PC-3 (cell line): ENCODE data around the gene ANKHD1. TPM values are rescaled to one million over a fixed set of nuclear protein-coding genes. Genes with fewer than 3 reads are reported as not detected.
A peak's percentile ranks its signal among the peaks of the same experiment; 100 is the strongest.

Source experiments
- ATAC-seq: fragments of 200-7000 bp; cut with Tn5 transposase; 2 replicates; pipeline ENCODE4 v1.9.1; 2020; ENCODE audit warnings: mild to moderate bottlenecking, moderate library complexity
- BruUV-seq: library from RNA; stranded (reverse); fragments of 400-500 nt; replicated peaks from 2 replicates; lab custom pipeline; 2021; lab: Mats Ljungman, UMichigan
- CTCF ChIA-PET: fragments of 300-600 bp; sonication (Branson Sonifier 250); formaldehyde crosslinking; loops from one replicate; lab custom pipeline; 2022; ENCODE audit warnings: antibody characterized with exemption; lab: Charles Lee
- POLR2A ChIA-PET: fragments of 300-600 bp; sonication (Branson Sonifier 250); formaldehyde crosslinking; loops from one replicate; lab custom pipeline; 2022; ENCODE audit warnings: antibody characterized with exemption; ENCODE audit not compliant: unreplicated experiment; lab: Charles Lee
- DNase-seq: peaks from one replicate; pipeline ENCODE4 v3.0.0-alpha.2; 2015
- H2AFZ ChIP-seq: fragments of 300-600 bp; sonication (generic); 2 replicates; pipeline ENCODE4 v1.6.0; 2016; ENCODE audit warnings: antibody characterized with exemption, low read length
- H3F3A ChIP-seq: fragments of 300-600 bp; sonication (generic); one replicate; pipeline ENCODE4 v1.6.0; 2017; ENCODE audit warnings: antibody characterized with exemption, low read length, control low read depth, mild to moderate bottlenecking; ENCODE audit not compliant: unreplicated experiment
- H3K27ac ChIP-seq: fragments of 300-600 bp; sonication (generic); 2 replicates; pipeline ENCODE4 v1.5.1; 2016; ENCODE audit warnings: mild to moderate bottlenecking, low read length
- H3K27me3 ChIP-seq: fragments of 300-600 bp; sonication (generic); 2 replicates; pipeline ENCODE4 v1.6.1; 2016; ENCODE audit warnings: low read length, mixed read lengths
- H3K36me3 ChIP-seq: fragments of 300-600 bp; sonication (generic); 2 replicates; pipeline ENCODE4 v1.6.1; 2016; ENCODE audit warnings: low read depth, mixed run types, low read length, mixed read lengths
- H3K4me1 ChIP-seq: fragments of 300-600 bp; sonication (generic); 2 replicates; pipeline ENCODE4 v1.5.1; 2016; ENCODE audit warnings: low read length; ENCODE audit not compliant: insufficient read depth
- H3K4me2 ChIP-seq: fragments of 300-600 bp; sonication (generic); 2 replicates; pipeline ENCODE4 v1.6.0; 2016; ENCODE audit warnings: low read length
- H3K4me3 ChIP-seq: fragments of 300-600 bp; sonication (generic); 2 replicates; pipeline ENCODE4 v1.5.1; 2016; ENCODE audit warnings: mild to moderate bottlenecking, low read length, mixed read lengths
- H3K79me2 ChIP-seq: fragments of 300-600 bp; sonication (generic); 2 replicates; pipeline ENCODE4 v1.6.1; 2017; ENCODE audit warnings: low read length, mixed read lengths
- H3K9ac ChIP-seq: fragments of 300-600 bp; sonication (generic); 2 replicates; pipeline ENCODE4 v1.6.0; 2016; ENCODE audit warnings: mild to moderate bottlenecking, low read length
- H3K9me2 ChIP-seq: fragments of 300-600 bp; sonication (generic); replicated peaks from 2 replicates; pipeline ENCODE4 v1.6.1; 2016; ENCODE audit warnings: mixed run types, low read length, mixed read lengths
- H3K9me3 ChIP-seq: fragments of 300-600 bp; sonication (generic); 2 replicates; pipeline ENCODE4 v1.6.1; 2016; ENCODE audit warnings: low read length, mixed read lengths
- H4K20me1 ChIP-seq: fragments of 300-600 bp; sonication (generic); 2 replicates; pipeline ENCODE4 v1.6.1; 2016; ENCODE audit warnings: low read length, mixed read lengths
- EZH2 ChIP-seq: fragments of 300-600 bp; sonication (generic); IDR thresholded peaks from one replicate; pipeline ENCODE4 v1.6.1; 2017; ENCODE audit warnings: antibody characterized with exemption, mild to moderate bottlenecking, low read length; ENCODE audit not compliant: unreplicated experiment
- EZH2phosphoT487 ChIP-seq: fragments of 300-600 bp; sonication (generic); IDR thresholded peaks from 2 replicates; pipeline ENCODE4 v1.6.1; 2018; ENCODE audit warnings: mild to moderate bottlenecking, antibody characterized with exemption, low read length, borderline replicate concordance
- intact Hi-C: fragments of 100-400 bp; cut with micrococcal nuclease; formaldehyde crosslinking; loops from 2 replicates; pipeline ENCODE4 v1.9.0; 2023
- total RNA-seq: library from RNA; depleted of rRNA; stranded (reverse); fragments of >200 nt; gene quantifications from 2 replicates; pipeline ENCODE4 v1.2.3, GENCODE V29; 2014
- TF ChIP-seq, protein P1 (sequence below): fragments of 300-600 bp; sonication (generic); conservative IDR thresholded peaks from 2 replicates; pipeline ENCODE4 v1.5.1; 2017; ENCODE audit warnings: antibody characterized with exemption, low read depth, mild to moderate bottlenecking, low read length

ANKHD1 gene
- total RNA-seq, 1 experiment from 2014 or later = 64.6 TPM

DNA sequence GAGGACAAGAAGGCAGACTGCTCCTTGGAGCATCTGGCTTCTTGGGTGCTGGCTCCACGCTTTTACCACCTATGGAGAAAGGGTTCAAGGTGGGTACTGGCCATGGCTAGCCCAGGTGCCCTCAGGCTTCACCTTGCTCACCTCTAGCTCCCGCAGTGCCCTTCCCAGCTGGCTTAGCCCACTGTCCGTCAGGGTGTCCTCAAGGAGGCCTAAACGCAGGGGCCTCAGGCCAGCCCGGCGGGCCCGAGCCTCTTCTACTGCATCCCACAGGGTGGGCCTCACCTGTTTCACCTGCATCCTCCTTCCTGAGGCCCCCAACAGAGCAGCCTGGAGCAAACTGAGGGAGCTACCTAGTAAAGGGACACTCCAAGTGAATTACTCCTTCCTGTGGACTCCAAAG is 172.1 kb downstream of the ANKHD1 start:
- no peaks in the 10 kb centered on the region for H3K27me3 ChIP-seq
- H3K4me2 ChIP-seq = no peak overlapping the region
- H4K20me1 ChIP-seq = no peaks in the 10 kb centered on the region
- no peaks in the 10 kb centered on the region; the same call in 1 of the 2 replicates for H3K36me3 ChIP-seq
- intact Hi-C loops = no loop called here
- H3K4me3 ChIP-seq = no peak overlapping the region
- no peak overlapping the region for H2AFZ ChIP-seq
- CTCF ChIA-PET = no interaction called here
- no peak for DNase-seq
- TF ChIP-seq EZH2 = no peak
- no peaks in the 10 kb centered on the region for H3K9me3 ChIP-seq
- H3F3A ChIP-seq = no peaks in the 10 kb centered on the region
- no TSS peak for BruUV-seq
- no peak overlapping the region for H3K27ac ChIP-seq
- H3K79me2 ChIP-seq = no peaks in the 10 kb centered on the region
- H3K4me1 ChIP-seq = no peaks in the 10 kb centered on the region
- POLR2A ChIA-PET = no interaction called here
- no peaks in the 10 kb centered on the region for H3K9me2 ChIP-seq
- no peak for ATAC-seq
- no peak overlapping the region for H3K9ac ChIP-seq

DNA sequence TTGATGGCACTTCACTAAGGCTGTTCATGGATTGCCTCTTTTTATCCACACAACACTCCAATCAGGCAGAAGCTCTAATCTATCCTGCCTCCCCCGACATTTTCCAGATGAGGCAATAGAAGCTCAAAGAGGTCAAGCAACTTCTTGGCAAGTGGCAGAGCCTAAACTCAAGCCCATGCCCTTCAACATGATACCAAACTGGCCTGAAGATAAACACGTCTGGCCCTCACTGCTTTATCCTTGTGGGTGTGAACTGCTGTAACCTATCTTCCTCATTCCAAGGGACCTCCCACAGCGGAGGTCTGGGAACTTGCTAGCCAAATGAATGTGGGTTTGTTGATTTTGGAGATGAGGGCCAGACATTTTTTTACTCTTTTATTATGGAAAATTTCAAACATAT is 172.5 kb downstream of the ANKHD1 start:
- H3F3A ChIP-seq = no peaks in the 10 kb centered on the region
- H3K4me3 ChIP-seq = no peak overlapping the region
- no peaks in the 10 kb centered on the region for H4K20me1 ChIP-seq
- no TSS peak for BruUV-seq
- H2AFZ ChIP-seq = no peak overlapping the region
- H3K9me2 ChIP-seq = no peaks in the 10 kb centered on the region
- no peaks in the 10 kb centered on the region for H3K9me3 ChIP-seq
- no peak overlapping the region for H3K27ac ChIP-seq
- H3K4me1 ChIP-seq = no peaks in the 10 kb centered on the region
- POLR2A ChIA-PET = no interaction called here
- no peak for DNase-seq
- no peak overlapping the region for H3K4me2 ChIP-seq
- no peaks in the 10 kb centered on the region for H3K36me3 ChIP-seq
- no peak for ATAC-seq
- TF ChIP-seq EZH2phosphoT487 (no peak), EZH2 (no peak)
- TF ChIP-seq, protein P1, sequence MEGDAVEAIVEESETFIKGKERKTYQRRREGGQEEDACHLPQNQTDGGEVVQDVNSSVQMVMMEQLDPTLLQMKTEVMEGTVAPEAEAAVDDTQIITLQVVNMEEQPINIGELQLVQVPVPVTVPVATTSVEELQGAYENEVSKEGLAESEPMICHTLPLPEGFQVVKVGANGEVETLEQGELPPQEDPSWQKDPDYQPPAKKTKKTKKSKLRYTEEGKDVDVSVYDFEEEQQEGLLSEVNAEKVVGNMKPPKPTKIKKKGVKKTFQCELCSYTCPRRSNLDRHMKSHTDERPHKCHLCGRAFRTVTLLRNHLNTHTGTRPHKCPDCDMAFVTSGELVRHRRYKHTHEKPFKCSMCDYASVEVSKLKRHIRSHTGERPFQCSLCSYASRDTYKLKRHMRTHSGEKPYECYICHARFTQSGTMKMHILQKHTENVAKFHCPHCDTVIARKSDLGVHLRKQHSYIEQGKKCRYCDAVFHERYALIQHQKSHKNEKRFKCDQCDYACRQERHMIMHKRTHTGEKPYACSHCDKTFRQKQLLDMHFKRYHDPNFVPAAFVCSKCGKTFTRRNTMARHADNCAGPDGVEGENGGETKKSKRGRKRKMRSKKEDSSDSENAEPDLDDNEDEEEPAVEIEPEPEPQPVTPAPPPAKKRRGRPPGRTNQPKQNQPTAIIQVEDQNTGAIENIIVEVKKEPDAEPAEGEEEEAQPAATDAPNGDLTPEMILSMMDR = no peak
- CTCF ChIA-PET = no interaction called here
- no peaks in the 10 kb centered on the region for H3K27me3 ChIP-seq
- no peaks in the 10 kb centered on the region for H3K79me2 ChIP-seq
- H3K9ac ChIP-seq = no peak overlapping the region
- intact Hi-C loops = no loop called here

DNA sequence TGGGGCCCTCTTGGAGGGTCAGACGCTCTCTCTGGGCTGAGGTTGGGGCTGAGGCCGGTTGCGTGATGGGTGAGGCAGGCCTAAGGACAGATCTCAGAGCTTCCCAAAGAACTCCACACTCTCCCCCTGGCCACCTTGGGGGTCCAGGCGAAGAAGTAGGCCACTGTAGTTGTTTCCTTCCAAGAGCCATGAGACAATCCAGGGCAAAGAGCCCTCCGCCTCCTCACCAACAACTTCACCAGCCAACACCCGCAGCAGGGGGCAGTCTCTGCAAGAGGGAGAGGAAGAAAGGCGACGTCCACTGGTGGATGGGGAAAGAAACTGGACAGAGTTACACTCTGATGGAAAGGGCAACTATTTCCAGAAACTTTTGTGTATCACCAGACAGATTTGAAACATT is 173.7 kb downstream of the ANKHD1 start:
- CTCF ChIA-PET = no interaction called here

More for the DNA sequence above, 173.7 kb downstream of the ANKHD1 start:
- no peak overlapping the region for H2AFZ ChIP-seq
- no peaks in the 10 kb centered on the region for H3F3A ChIP-seq
- H3K4me2 ChIP-seq = no peak overlapping the region
- no peaks in the 10 kb centered on the region for H3K4me1 ChIP-seq
- no peaks in the 10 kb centered on the region for H4K20me1 ChIP-seq
- BruUV-seq = no TSS peak
- DNase-seq = peak; percentile 54
- no peaks in the 10 kb centered on the region for H3K79me2 ChIP-seq
- no peaks in the 10 kb centered on the region for H3K9me3 ChIP-seq
- intact Hi-C loops = no loop called here
- POLR2A ChIA-PET = no interaction called here
- no peak overlapping the region for H3K9ac ChIP-seq
- H3K9me2 ChIP-seq = no peaks in the 10 kb centered on the region
- H3K36me3 ChIP-seq = no peaks in the 10 kb centered on the region
- H3K27me3 ChIP-seq = no peaks in the 10 kb centered on the region
- no peak overlapping the region for H3K27ac ChIP-seq
- peak; percentile 78 for ATAC-seq
- no peak for TF ChIP-seq EZH2phosphoT487
- TF ChIP-seq, protein P1 = peak; percentile 63
- H3K4me3 ChIP-seq = no peak overlapping the region
